HepG2 (cell line): ENCODE measurements around the gene GADD45B. TPM values are rescaled to one million over a fixed set of nuclear protein-coding genes. Genes with fewer than 3 reads are reported as not detected.

ENCODE experiments used
- BRD4 ChIP-seq: sonication (generic); formaldehyde crosslinking; IDR thresholded peaks from 2 replicates; pipeline ENCODE4 v1.4.0; 2020; ENCODE audit warnings: missing genetic modification reagents
- CBX5 ChIP-seq: sonication (generic); formaldehyde crosslinking; IDR thresholded peaks from 2 replicates; pipeline ENCODE4 v1.4.0; 2020; ENCODE audit warnings: missing genetic modification reagents, borderline replicate concordance
- GABPA ChIP-seq, 2 experiments: IDR thresholded peaks; 2 replicates each; pipeline ENCODE4 v1.6.1; 2011 to 2016; ENCODE audit warnings: low read depth in 2 of 2, low read length in 1 of 2, missing biosample characterization in 1 of 2, missing genetic modification characterization in 1 of 2
- GFI1 ChIP-seq: sonication (generic); formaldehyde crosslinking; IDR thresholded peaks from 2 replicates; pipeline ENCODE4 v1.5.0; 2020; ENCODE audit warnings: missing genetic modification reagents, mild to moderate bottlenecking, borderline replicate concordance
- JDP2 ChIP-seq: sonication (generic); formaldehyde crosslinking; IDR thresholded peaks from 2 replicates; pipeline ENCODE4 v1.8.1; 2022; ENCODE audit warnings: missing genetic modification reagents, borderline replicate concordance
- KDM3A ChIP-seq: IDR thresholded peaks from 2 replicates; pipeline ENCODE4 v1.6.1; 2018; ENCODE audit warnings: low read depth, missing compliant biosample characterization
- KDM4B ChIP-seq: sonication (generic); formaldehyde crosslinking; IDR thresholded peaks from 2 replicates; pipeline ENCODE4 v1.4.0; 2020; ENCODE audit warnings: missing genetic modification reagents
- KLF15 ChIP-seq: sonication (generic); formaldehyde crosslinking; IDR thresholded peaks from 2 replicates; pipeline ENCODE4 v1.8.1; 2023; ENCODE audit warnings: borderline replicate concordance, mild to moderate bottlenecking, inconsistent platforms, missing genetic modification reagents, mixed read lengths
- KLF6 ChIP-seq: IDR thresholded peaks from 2 replicates; pipeline ENCODE4 v1.8.0; 2016; ENCODE audit warnings: missing biosample characterization, missing genetic modification reagents
- NFE2L1 ChIP-seq: sonication (generic); formaldehyde crosslinking; IDR thresholded peaks from 2 replicates; pipeline ENCODE4 v1.4.0; 2020; ENCODE audit warnings: missing genetic modification reagents, mild to moderate bottlenecking, borderline replicate concordance
- NFKB2 ChIP-seq: sonication (generic); formaldehyde crosslinking; IDR thresholded peaks from 2 replicates; pipeline ENCODE4 v1.4.0; 2020; ENCODE audit warnings: missing genetic modification reagents, borderline replicate concordance
- NKX3-1 ChIP-seq: sonication (generic); formaldehyde crosslinking; IDR thresholded peaks from 2 replicates; pipeline ENCODE4 v1.5.0; 2020; ENCODE audit warnings: missing genetic modification reagents
- NR1H2 ChIP-seq: sonication (generic); formaldehyde crosslinking; IDR thresholded peaks from 2 replicates; pipeline ENCODE4 v1.8.1; 2022; ENCODE audit warnings: low read depth, missing genetic modification reagents, borderline replicate concordance
- PCBP2 ChIP-seq: fragments of 200-400 bp; formaldehyde crosslinking; optimal IDR thresholded peaks from 2 replicates; pipeline ENCODE3; 2018; ENCODE audit warnings: low read length, low read depth; ENCODE audit not compliant: poor library complexity, severe bottlenecking
- RFX1 ChIP-seq: fragments of 450-650 bp; IDR thresholded peaks from 2 replicates; pipeline ENCODE4 v1.6.1; 2017
- SMARCC2 ChIP-seq: fragments of 450-650 bp; IDR thresholded peaks from 2 replicates; pipeline ENCODE4 v1.6.1; 2017; ENCODE audit warnings: antibody characterized with exemption, mild to moderate bottlenecking
- SRF ChIP-seq: IDR thresholded peaks from 2 replicates; pipeline ENCODE4 v1.6.1; 2011; ENCODE audit warnings: mild to moderate bottlenecking, low read depth, low read length, moderate library complexity
- STAT5B ChIP-seq: sonication (generic); formaldehyde crosslinking; IDR thresholded peaks from 2 replicates; pipeline ENCODE4 v1.4.0; 2020; ENCODE audit warnings: missing genetic modification reagents
- ZNF124 ChIP-seq: sonication (generic); formaldehyde crosslinking; IDR thresholded peaks from 2 replicates; pipeline ENCODE4 v1.4.0; 2020; ENCODE audit warnings: missing genetic modification reagents
- ZNF224 ChIP-seq: sonication (generic); formaldehyde crosslinking; IDR thresholded peaks from 2 replicates; pipeline ENCODE4 v1.5.0; 2020; ENCODE audit warnings: mild to moderate bottlenecking, missing genetic modification reagents
- ZNF317 ChIP-seq: sonication (generic); formaldehyde crosslinking; IDR thresholded peaks from 2 replicates; pipeline ENCODE4 v1.5.0; 2020; ENCODE audit warnings: mild to moderate bottlenecking, missing genetic modification reagents
- ZNF570 ChIP-seq: sonication (generic); formaldehyde crosslinking; IDR thresholded peaks from 2 replicates; pipeline ENCODE4 v1.4.0; 2020; ENCODE audit warnings: mild to moderate bottlenecking, missing genetic modification reagents, borderline replicate concordance
- ZNF652 ChIP-seq: IDR thresholded peaks from 2 replicates; pipeline ENCODE4 v1.6.1; 2016; ENCODE audit warnings: low read depth, borderline replicate concordance
- ZNF7 ChIP-seq: IDR thresholded peaks from 2 replicates; pipeline ENCODE4 v1.6.1; 2016; ENCODE audit warnings: missing biosample characterization, missing genetic modification reagents
- ZNF720 ChIP-seq: sonication (generic); formaldehyde crosslinking; IDR thresholded peaks from 2 replicates; pipeline ENCODE4 v1.4.0; 2020; ENCODE audit warnings: missing genetic modification reagents
- ZNF746 ChIP-seq: sonication (generic); formaldehyde crosslinking; IDR thresholded peaks from 2 replicates; pipeline ENCODE4 v1.8.0; 2022; ENCODE audit warnings: mild to moderate bottlenecking, missing genetic modification reagents
- ZNF768 ChIP-seq: sonication (generic); formaldehyde crosslinking; IDR thresholded peaks from 2 replicates; pipeline ENCODE4 v1.4.0; 2020; ENCODE audit warnings: missing genetic modification reagents
- polyA plus RNA-seq, 8 experiments: library from polyadenylated mRNA; depleted of rRNA in 3 of 8; stranded (reverse) in 7 of 8; unstranded in 1 of 8; fragments of >200 nt; fragmentation: Illumina TruSeq in 4 of 8; extraction: Trizol in 4 of 8; gene quantifications; 2 replicates each; pipeline versions ENCODE4 v1.2.1 to v1.2.3, GENCODE V29; 2011 to 2016; ENCODE audit warnings: low read depth in 4 of 8, missing spikeins in 1 of 8, mixed read lengths in 1 of 8; ENCODE audit not compliant: insufficient read depth in 1 of 8
- total RNA-seq, 5 experiments: library from RNA; depleted of rRNA; stranded (reverse); fragments of >200 nt; fragmentation: Illumina TruSeq; extraction: Trizol; gene quantifications; 2 replicates each; pipeline ENCODE4 v1.2.3, GENCODE V29; 2016; ENCODE audit warnings: low read depth in 1 of 5
- TF ChIP-seq, protein P1 (sequence below): sonication (generic); formaldehyde crosslinking; IDR thresholded peaks from 2 replicates; pipeline ENCODE4 v1.5.1; 2020; ENCODE audit warnings: missing genetic modification reagents, mild to moderate bottlenecking, borderline replicate concordance
- TF ChIP-seq, protein P2 (sequence below): sonication (generic); formaldehyde crosslinking; IDR thresholded peaks from 2 replicates; pipeline ENCODE4 v1.5.0; 2020; ENCODE audit warnings: mild to moderate bottlenecking, missing genetic modification reagents
- TF ChIP-seq, protein P3 (sequence below): sonication (generic); IDR thresholded peaks from 2 replicates; pipeline ENCODE4 v1.6.1; 2016; ENCODE audit warnings: low read depth, borderline replicate concordance

GADD45B gene
- total and polyA plus RNA-seq, 2 of the 13 experiments (the other 11 are each of a cell fraction or from before 2014, with no cell fraction given) = 4.6 to 34.1 TPM

DNA sequence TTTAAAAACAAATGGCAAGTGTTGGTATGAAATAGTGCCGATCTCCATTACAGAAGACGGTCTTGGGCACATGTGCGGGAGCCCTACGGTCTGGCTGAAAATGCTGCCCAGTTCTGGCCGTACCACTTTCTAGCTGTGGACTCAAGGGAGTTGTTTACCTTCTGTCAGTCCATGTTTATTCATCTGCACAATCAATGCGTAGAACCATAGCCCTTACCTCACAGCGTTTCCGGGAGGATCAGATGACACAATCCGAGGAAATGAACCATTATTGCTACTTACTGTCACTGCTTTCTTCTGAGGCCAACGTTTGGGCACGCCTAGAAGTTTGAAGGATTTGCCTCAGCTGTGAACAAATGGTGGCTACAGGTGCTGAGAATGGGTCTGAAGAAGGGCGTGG is 31.2 kb downstream of the GADD45B start (continued):
- TF ChIP-seq KLF15 (CRISPR knock-in tag) (no peak), GABPA (IDR thresholded peaks at IDR 0.05; ENCODE audit: low read depth, low read length) (no peak), GABPA (CRISPR knock-in tag; IDR thresholded peaks at IDR 0.05; ENCODE audit: low read depth) (peak; percentile 78), ZNF317 (CRISPR knock-in tag) (peak; percentile 57; the same call in 1 of the 2 replicates), SMARCC2 (no peak; the same call in 1 of the 2 replicates), ZNF7 (CRISPR knock-in tag) (no peak), STAT5B (CRISPR knock-in tag) (no peak), ZNF652 (no peak), KLF6 (CRISPR knock-in tag) (peak; percentile 78; the same call in 1 of the 2 replicates), BRD4 (CRISPR knock-in tag) (no peak), NR1H2 (CRISPR knock-in tag) (no peak), CBX5 (peak; percentile 71; the same call in 1 of the 2 replicates), ZNF570 (CRISPR knock-in tag) (no peak), ZNF720 (CRISPR knock-in tag) (no peak), RFX1 (no peak), SRF (no peak), KDM3A (CRISPR knock-in tag) (no peak; the same call in 1 of the 2 replicates), NFE2L1 (no peak), KDM4B (CRISPR knock-in tag) (no peak), GFI1 (peak; percentile 71), ZNF746 (no peak), ZNF768 (CRISPR knock-in tag) (no peak), ZNF224 (CRISPR knock-in tag) (no peak), JDP2 (CRISPR knock-in tag) (no peak), PCBP2 (no peak), NFKB2 (CRISPR knock-in tag) (no peak), ZNF124 (CRISPR knock-in tag) (no peak), NKX3-1 (CRISPR knock-in tag) (no peak)
- TF ChIP-seq, protein P1, sequence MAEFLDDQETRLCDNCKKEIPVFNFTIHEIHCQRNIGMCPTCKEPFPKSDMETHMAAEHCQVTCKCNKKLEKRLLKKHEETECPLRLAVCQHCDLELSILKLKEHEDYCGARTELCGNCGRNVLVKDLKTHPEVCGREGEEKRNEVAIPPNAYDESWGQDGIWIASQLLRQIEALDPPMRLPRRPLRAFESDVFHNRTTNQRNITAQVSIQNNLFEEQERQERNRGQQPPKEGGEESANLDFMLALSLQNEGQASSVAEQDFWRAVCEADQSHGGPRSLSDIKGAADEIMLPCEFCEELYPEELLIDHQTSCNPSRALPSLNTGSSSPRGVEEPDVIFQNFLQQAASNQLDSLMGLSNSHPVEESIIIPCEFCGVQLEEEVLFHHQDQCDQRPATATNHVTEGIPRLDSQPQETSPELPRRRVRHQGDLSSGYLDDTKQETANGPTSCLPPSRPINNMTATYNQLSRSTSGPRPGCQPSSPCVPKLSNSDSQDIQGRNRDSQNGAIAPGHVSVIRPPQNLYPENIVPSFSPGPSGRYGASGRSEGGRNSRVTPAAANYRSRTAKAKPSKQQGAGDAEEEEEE (CRISPR knock-in tag) = no peak
- TF ChIP-seq, protein P2, sequence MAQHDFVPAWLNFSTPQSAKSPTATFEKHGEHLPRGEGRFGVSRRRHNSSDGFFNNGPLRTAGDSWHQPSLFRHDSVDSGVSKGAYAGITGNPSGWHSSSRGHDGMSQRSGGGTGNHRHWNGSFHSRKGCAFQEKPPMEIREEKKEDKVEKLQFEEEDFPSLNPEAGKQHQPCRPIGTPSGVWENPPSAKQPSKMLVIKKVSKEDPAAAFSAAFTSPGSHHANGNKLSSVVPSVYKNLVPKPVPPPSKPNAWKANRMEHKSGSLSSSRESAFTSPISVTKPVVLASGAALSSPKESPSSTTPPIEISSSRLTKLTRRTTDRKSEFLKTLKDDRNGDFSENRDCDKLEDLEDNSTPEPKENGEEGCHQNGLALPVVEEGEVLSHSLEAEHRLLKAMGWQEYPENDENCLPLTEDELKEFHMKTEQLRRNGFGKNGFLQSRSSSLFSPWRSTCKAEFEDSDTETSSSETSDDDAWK (CRISPR knock-in tag) = no peak
- TF ChIP-seq, protein P3, sequence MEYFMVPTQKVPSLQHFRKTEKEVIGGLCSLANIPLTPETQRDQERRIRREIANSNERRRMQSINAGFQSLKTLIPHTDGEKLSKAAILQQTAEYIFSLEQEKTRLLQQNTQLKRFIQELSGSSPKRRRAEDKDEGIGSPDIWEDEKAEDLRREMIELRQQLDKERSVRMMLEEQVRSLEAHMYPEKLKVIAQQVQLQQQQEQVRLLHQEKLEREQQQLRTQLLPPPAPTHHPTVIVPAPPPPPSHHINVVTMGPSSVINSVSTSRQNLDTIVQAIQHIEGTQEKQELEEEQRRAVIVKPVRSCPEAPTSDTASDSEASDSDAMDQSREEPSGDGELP = peak; percentile 86; the same call in 1 of the 2 replicates
